Measurements from ENCODE around the gene DDX41.

DNA sequence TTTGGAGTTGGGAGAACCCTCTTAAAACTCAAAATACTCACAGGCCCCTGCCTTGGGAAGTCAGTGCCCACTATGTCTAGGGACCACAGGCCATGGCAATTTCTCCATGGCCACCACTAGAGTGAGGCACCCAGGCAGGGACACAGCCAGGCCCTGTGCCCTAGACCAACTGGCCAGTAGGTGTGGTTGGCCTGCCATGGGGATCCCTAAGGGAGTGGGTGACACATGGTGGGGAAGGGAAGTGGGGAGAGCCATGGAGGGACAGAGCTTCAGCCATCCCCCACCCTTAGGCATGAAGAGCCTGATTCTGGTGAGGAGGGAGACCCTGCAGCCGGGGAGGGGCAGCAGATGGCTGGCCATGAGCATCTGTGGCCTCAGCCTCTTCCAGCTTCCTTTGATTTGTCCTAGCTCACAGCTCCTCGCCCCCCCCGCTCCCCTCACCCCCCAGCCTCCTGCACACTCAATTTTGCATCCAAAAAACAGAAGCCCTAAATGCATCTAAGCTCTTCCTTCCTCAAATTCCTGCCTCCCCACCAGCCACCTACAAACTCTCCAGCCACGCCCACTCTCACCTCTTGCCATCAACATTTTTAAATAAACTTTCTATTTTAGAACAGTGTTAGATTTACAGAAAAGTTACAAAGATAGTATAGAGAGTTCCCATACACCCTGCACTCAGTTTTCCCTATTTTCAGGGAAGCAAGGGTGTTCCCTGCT lies 41.8 kb downstream of the DDX41 start:
- TF ChIP-seq, protein P1, sequence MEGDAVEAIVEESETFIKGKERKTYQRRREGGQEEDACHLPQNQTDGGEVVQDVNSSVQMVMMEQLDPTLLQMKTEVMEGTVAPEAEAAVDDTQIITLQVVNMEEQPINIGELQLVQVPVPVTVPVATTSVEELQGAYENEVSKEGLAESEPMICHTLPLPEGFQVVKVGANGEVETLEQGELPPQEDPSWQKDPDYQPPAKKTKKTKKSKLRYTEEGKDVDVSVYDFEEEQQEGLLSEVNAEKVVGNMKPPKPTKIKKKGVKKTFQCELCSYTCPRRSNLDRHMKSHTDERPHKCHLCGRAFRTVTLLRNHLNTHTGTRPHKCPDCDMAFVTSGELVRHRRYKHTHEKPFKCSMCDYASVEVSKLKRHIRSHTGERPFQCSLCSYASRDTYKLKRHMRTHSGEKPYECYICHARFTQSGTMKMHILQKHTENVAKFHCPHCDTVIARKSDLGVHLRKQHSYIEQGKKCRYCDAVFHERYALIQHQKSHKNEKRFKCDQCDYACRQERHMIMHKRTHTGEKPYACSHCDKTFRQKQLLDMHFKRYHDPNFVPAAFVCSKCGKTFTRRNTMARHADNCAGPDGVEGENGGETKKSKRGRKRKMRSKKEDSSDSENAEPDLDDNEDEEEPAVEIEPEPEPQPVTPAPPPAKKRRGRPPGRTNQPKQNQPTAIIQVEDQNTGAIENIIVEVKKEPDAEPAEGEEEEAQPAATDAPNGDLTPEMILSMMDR (IDR thresholded peaks at IDR 0.05) = no peak
- TF ChIP-seq POLR2A (IDR thresholded peaks at IDR 0.05) = no peak
